ENCODE data around the gene SERTAD1. TPM values are rescaled to one million over a fixed set of nuclear protein-coding genes. Genes with fewer than 3 reads are reported as not detected.

SERTAD1 gene
- total and polyA plus RNA-seq, 2 donors (not counting 1 experiment from before 2014, with no cell fraction given): 11.9 to 59.4 TPM

DNA sequence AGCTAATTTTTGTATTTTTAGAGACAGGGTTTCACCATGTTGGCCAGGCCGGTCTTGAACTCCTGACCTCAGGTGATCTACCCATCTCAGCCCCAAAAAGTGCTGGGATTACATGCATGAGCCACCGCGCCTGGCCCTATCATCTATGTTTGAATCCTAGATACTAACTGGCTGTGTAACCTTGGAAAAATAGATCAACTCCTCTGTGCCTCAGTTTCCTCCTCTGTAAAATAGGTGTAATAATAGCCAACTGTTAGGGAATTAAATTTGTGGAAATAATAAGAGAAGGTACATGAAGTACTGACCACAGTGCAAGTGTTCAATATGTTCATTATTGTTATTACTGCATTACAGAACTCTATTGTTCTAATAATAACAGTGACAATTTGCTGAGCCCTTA is 45.3 kb upstream of the SERTAD1 start:
- 100% methylated on average over 1 of the region's 3 CpGs for WGBS (ENCODE audit: insufficient coverage)
- ATAC-seq (ENCODE audit: low read depth): no peak
- no peak overlapping the region for H3K4me3 Mint-ChIP-seq

GRCh38 chr19:40469011-40469410 is 43.2 kb upstream of the SERTAD1 start:
- Histone ChIP-seq H3K27me3 (replicated peaks in 1 of 4; ENCODE audit: control extremely low read depth in 1 of 4, control insufficient read depth in 3 of 4, insufficient read depth in 4 of 4, low read length in 3 of 4) (peaks cover 0 to 23% (median 3%) of the 10 kb centered on the region in 4 experiments), H3K4me1 (ENCODE audit: control insufficient read depth in 2 of 2, insufficient read depth in 2 of 2, low read length in 2 of 2) (peaks cover 19 to 31% of the 10 kb centered on the region in 2 donors), H3K27ac (ENCODE audit: low read length in 2 of 2) (no peak overlapping the region), H3K36me3 (replicated peaks in 1 of 2; ENCODE audit: control extremely low read depth in 1 of 2, control insufficient read depth in 1 of 2, extremely low read depth in 1 of 2, insufficient read depth in 2 of 2, low read length in 1 of 2) (no peaks in the 10 kb centered on the region), H3K4me2 (replicated peaks; ENCODE audit: low read depth, low read length, poor library complexity, severe bottlenecking) (no peak overlapping the region), H2AFZ (ENCODE audit: insufficient read depth, low read depth, low read length, poor library complexity, severe bottlenecking) (no peak overlapping the region), H3K79me2 (ENCODE audit: control insufficient read depth, insufficient read depth, low read length) (no peaks in the 10 kb centered on the region), H3K9me3 (ENCODE audit: control extremely low read depth in 1 of 3, control insufficient read depth in 2 of 3, insufficient read depth in 1 of 3, low read length in 2 of 3) (peaks cover 0 to 9% (median 0%) of the 10 kb centered on the region in 3 donors), H4K20me1 (ENCODE audit: control insufficient read depth, insufficient read depth, low read length, poor library complexity, severe bottlenecking) (no peaks in the 10 kb centered on the region), H3K9ac (ENCODE audit: low read length) (no peak overlapping the region), H3K4me3 (ENCODE audit: control extremely low read depth in 1 of 5, extremely low read depth in 1 of 5, insufficient read depth in 1 of 5, low read depth in 2 of 5, low read length in 4 of 5) (no peak overlapping the region)
- Mint-ChIP-seq H3K27ac (no peak overlapping the region), H3K4me1 (peaks cover 30% of the 10 kb centered on the region), H3K9me3 (ENCODE audit: insufficient read depth) (no peaks in the 10 kb centered on the region), H3K27me3 (peaks cover 15% of the 10 kb centered on the region), H3K4me3 (no peak overlapping the region)
- intact Hi-C loops (cut with micrococcal nuclease): loop anchor here (5.0 kb wide), 3 partner anchors 182 to 793 kb away; partner anchors contain the start of genes AKT2, HNRNPUL1 and ZNF546
- CTCF ChIA-PET: no interaction called here
- DNase-seq (no peak), ATAC-seq (ENCODE audit: low read depth) (no peak)
- POLR2A ChIA-PET: no interaction called here
- 95% methylated on average over 6 of the region's 6 CpGs for WGBS (ENCODE audit: insufficient coverage)
- TF ChIP-seq CTCF (IDR thresholded peaks at IDR 0.05) (no peak), EZH2 (IDR thresholded peaks at IDR 0.05; ENCODE audit: borderline replicate concordance, insufficient read depth, low read depth, low read length, poor library complexity, severe bottlenecking) (no peak)

More for the DNA sequence above, 45.3 kb upstream of the SERTAD1 start:
- Mint-ChIP-seq H3K4me1 (peaks cover 10% of the 10 kb centered on the region), H3K27ac (no peak overlapping the region), H3K9me3 (ENCODE audit: insufficient read depth) (no peaks in the 10 kb centered on the region), H3K27me3 (peaks cover 17% of the 10 kb centered on the region)
- DNase-seq: no peak
- no peak for TF ChIP-seq CTCF (IDR thresholded peaks at IDR 0.05)
- TF ChIP-seq EZH2 (IDR thresholded peaks at IDR 0.05; ENCODE audit: borderline replicate concordance, insufficient read depth, low read depth, low read length, poor library complexity, severe bottlenecking): no peak
- Histone ChIP-seq H3K4me1 (ENCODE audit: control insufficient read depth in 2 of 2, insufficient read depth in 2 of 2, low read length in 2 of 2) (peaks cover 11 to 14% of the 10 kb centered on the region in 2 donors), H3K36me3 (replicated peaks in 1 of 2; ENCODE audit: control extremely low read depth in 1 of 2, control insufficient read depth in 1 of 2, extremely low read depth in 1 of 2, insufficient read depth in 2 of 2, low read length in 1 of 2) (no peaks in the 10 kb centered on the region), H3K9ac (ENCODE audit: low read length) (no peak overlapping the region), H3K4me3 (ENCODE audit: control extremely low read depth in 1 of 5, extremely low read depth in 1 of 5, insufficient read depth in 1 of 5, low read depth in 2 of 5, low read length in 4 of 5) (no peak overlapping the region), H3K27me3 (replicated peaks in 1 of 4; ENCODE audit: control extremely low read depth in 1 of 4, control insufficient read depth in 3 of 4, insufficient read depth in 4 of 4, low read length in 3 of 4) (peaks cover 0 to 21% (median 3%) of the 10 kb centered on the region in 4 experiments), H3K4me2 (replicated peaks; ENCODE audit: low read depth, low read length, poor library complexity, severe bottlenecking) (no peak overlapping the region), H2AFZ (ENCODE audit: insufficient read depth, low read depth, low read length, poor library complexity, severe bottlenecking) (no peak overlapping the region), H4K20me1 (ENCODE audit: control insufficient read depth, insufficient read depth, low read length, poor library complexity, severe bottlenecking) (no peaks in the 10 kb centered on the region), H3K79me2 (ENCODE audit: control insufficient read depth, insufficient read depth, low read length) (no peaks in the 10 kb centered on the region), H3K27ac (ENCODE audit: low read length in 2 of 2) (no peak overlapping the region), H3K9me3 (ENCODE audit: control extremely low read depth in 1 of 3, control insufficient read depth in 2 of 3, insufficient read depth in 1 of 3, low read length in 2 of 3) (peaks cover 0 to 5% (median 0%) of the 10 kb centered on the region in 3 donors)
- intact Hi-C loops (cut with micrococcal nuclease): no loop called here
- ChIA-PET POLR2A (no interaction called here), CTCF (no interaction called here)
